Endothelial cell of umbilical vein (primary cell): ENCODE measurements around the gene KCNB1. TPM values are rescaled to one million over a fixed set of nuclear protein-coding genes. Genes with fewer than 3 reads are reported as not detected.

Experiments used
- BruUV-seq: library from RNA; stranded (reverse); fragments of 400-500 nt; replicated peaks from 2 replicates; lab custom pipeline; 2021; lab: Mats Ljungman, UMichigan
- CTCF ChIA-PET: fragments of 300-600, 350-600 bp; sonication (Branson Sonifier 250); formaldehyde crosslinking; loops from one replicate; lab custom pipeline; 2021; ENCODE audit warnings: antibody characterized with exemption, inconsistent platforms; lab: Charles Lee
- POLR2A ChIA-PET: fragments of 300-600, 350-600 bp; sonication (Branson Sonifier 250); formaldehyde crosslinking; loops from one replicate; lab custom pipeline; 2021; ENCODE audit warnings: antibody characterized with exemption, inconsistent platforms; lab: Charles Lee
- DNase-seq: peaks from one replicate; pipeline ENCODE4 v3.0.0-alpha.2; 2011; ENCODE audit warnings: low read depth, low spot score
- FAIRE-seq: peaks from 2 replicates; lab custom pipeline; 2011; peaks lifted over from hg19 to GRCh38; lab: Jason Lieb, UNC
- H2AFZ ChIP-seq: 2 replicates; pipeline ENCODE4 v1.6.0; 2012; ENCODE audit warnings: low read depth, low read length, control low read depth, inconsistent platforms
- H3K27ac ChIP-seq: 2 replicates; pipeline ENCODE4 v1.5.1; 2011; ENCODE audit warnings: low read depth, mild to moderate bottlenecking, control low read depth, low read length, moderate library complexity; ENCODE audit not compliant: insufficient read depth
- H3K27me3 ChIP-seq, 2 experiments: 2 replicates each; pipeline versions ENCODE4 v1.6.0 to v1.6.1; 2011; ENCODE audit warnings: low read length in 2 of 2, mixed read lengths in 1 of 2; ENCODE audit not compliant: control insufficient read depth in 2 of 2, insufficient read depth in 2 of 2
- H3K36me3 ChIP-seq, 2 experiments: 2 replicates in 1 of 2; 3 replicates in 1 of 2; pipeline ENCODE4 v1.5.1; 2011; ENCODE audit warnings: low read length in 2 of 2, mild to moderate bottlenecking in 1 of 2, moderate library complexity in 1 of 2; ENCODE audit not compliant: control insufficient read depth in 2 of 2, insufficient read depth in 2 of 2; ENCODE audit errors: extremely low read depth in 1 of 2
- H3K4me1 ChIP-seq: 3 replicates; pipeline ENCODE4 v1.5.1; 2011; ENCODE audit warnings: mild to moderate bottlenecking, low read length; ENCODE audit not compliant: control insufficient read depth, insufficient read depth; ENCODE audit errors: extremely low read depth
- H3K4me2 ChIP-seq: 2 replicates; pipeline ENCODE4 v1.6.1; 2011; ENCODE audit warnings: low read length, control low read depth, mixed read lengths; ENCODE audit not compliant: insufficient read depth
- H3K4me3 ChIP-seq, 3 experiments: fragments of 200-600 bp in 1 of 3; sonication (generic), shearing (Covaris generic) in 1 of 3; replicated peaks in 1 of 3; 2 replicates each; pipeline ENCODE4 v1.5.1; 2011 to 2016; ENCODE audit warnings: control low read depth in 3 of 3, low read length in 3 of 3, mild to moderate bottlenecking in 2 of 3, inconsistent platforms in 1 of 3, low read depth in 1 of 3, moderate library complexity in 1 of 3; ENCODE audit not compliant: insufficient read depth in 1 of 3
- H3K79me2 ChIP-seq: 2 replicates; pipeline ENCODE4 v1.6.0; 2012; ENCODE audit warnings: low read length, inconsistent platforms; ENCODE audit not compliant: control insufficient read depth, insufficient read depth
- H3K9ac ChIP-seq: replicated peaks from 2 replicates; pipeline ENCODE3; 2011; ENCODE audit warnings: low read length, control low read depth; ENCODE audit not compliant: insufficient read depth; ENCODE audit errors: extremely low read depth
- H3K9me1 ChIP-seq: replicated peaks from 3 replicates; pipeline ENCODE4 v1.6.0; 2011; ENCODE audit warnings: mild to moderate bottlenecking, low read length; ENCODE audit not compliant: control insufficient read depth, insufficient read depth; ENCODE audit errors: extremely low read depth
- H3K9me3 ChIP-seq: replicated peaks from 2 replicates; pipeline ENCODE4 v1.5.1; 2012; ENCODE audit warnings: low read length, inconsistent platforms; ENCODE audit not compliant: control insufficient read depth, insufficient read depth
- H4K20me1 ChIP-seq: replicated peaks from 2 replicates; pipeline ENCODE3; 2011; ENCODE audit warnings: mild to moderate bottlenecking, low read length; ENCODE audit not compliant: control insufficient read depth, insufficient read depth; ENCODE audit errors: extremely low read depth
- CTCF ChIP-seq, 2 donors: IDR thresholded peaks; 1 replicate in 1 of 2; 2 replicates in 1 of 2; pipeline ENCODE4 v1.5.1; 2011; ENCODE audit warnings: low read length in 2 of 2, mild to moderate bottlenecking in 2 of 2, moderate library complexity in 2 of 2, control low read depth in 1 of 2, inconsistent platforms in 1 of 2, low read depth in 1 of 2; ENCODE audit not compliant: insufficient read depth in 1 of 2; ENCODE audit errors: extremely low read depth in 1 of 2
- EZH2 ChIP-seq: IDR thresholded peaks from 2 replicates; pipeline ENCODE4 v1.6.1; 2012; ENCODE audit warnings: borderline replicate concordance, low read depth, mild to moderate bottlenecking, moderate library complexity, low read length, inconsistent platforms; ENCODE audit not compliant: severe bottlenecking
- FOS ChIP-seq: IDR thresholded peaks from 2 replicates; pipeline ENCODE4 v1.6.1; 2011; ENCODE audit warnings: mild to moderate bottlenecking, low read length, moderate library complexity, borderline replicate concordance; ENCODE audit not compliant: insufficient read depth
- GATA2 ChIP-seq: IDR thresholded peaks from 2 replicates; pipeline ENCODE4 v1.7.0; 2011; ENCODE audit warnings: low read depth, mild to moderate bottlenecking, moderate library complexity, mixed read lengths, low read length; ENCODE audit not compliant: insufficient read length, insufficient read depth
- JUN ChIP-seq: IDR thresholded peaks from 2 replicates; pipeline ENCODE4 v1.6.1; 2011; ENCODE audit warnings: borderline replicate concordance, low read depth; ENCODE audit not compliant: insufficient read length, insufficient read depth
- MYC ChIP-seq: IDR thresholded peaks from one replicate; pipeline ENCODE4 v1.6.1; 2011; ENCODE audit warnings: mild to moderate bottlenecking, low read depth, low read length
- POLR2A ChIP-seq: IDR thresholded peaks from 2 replicates; pipeline ENCODE4 v1.6.1; 2012; ENCODE audit warnings: low read depth, mild to moderate bottlenecking, control low read depth, low read length
- POLR2AphosphoS5 ChIP-seq: IDR thresholded peaks from 2 replicates; pipeline ENCODE4 v1.6.1; 2012; ENCODE audit warnings: low read depth, mild to moderate bottlenecking, control low read depth, low read length, moderate library complexity; ENCODE audit not compliant: insufficient read depth
- dilution Hi-C: fragments of 300-500 bp; cut with MboI; formaldehyde crosslinking; loops from one replicate; pipeline ENCODE4 v1.15.0; 2019; ENCODE audit warnings: low sequenced_read_pairs; ENCODE audit not compliant: extremely low pct_ligation_motif_present
- intact Hi-C: fragments of 100-400 bp; cut with micrococcal nuclease; formaldehyde crosslinking; loops from one replicate; pipeline ENCODE4 v1.10.0; 2022
- polyA plus RNA-seq, 4 experiments: library from polyadenylated mRNA; depleted of rRNA in 3 of 4; stranded (reverse) in 3 of 4; unstranded in 1 of 4; fragments of >200 nt; gene quantifications; 2 replicates each; pipeline versions ENCODE4 v1.2.1 to v1.2.3, GENCODE V29; 2011 to 2012; ENCODE audit warnings: missing spikeins in 1 of 4
- total RNA-seq: library from RNA; stranded (reverse); gene quantifications from 2 replicates; pipeline ENCODE4 v1.2.3, GENCODE V29; 2021
- TF ChIP-seq, protein P1 (sequence below): IDR thresholded peaks from 2 replicates; pipeline ENCODE4 v1.6.1; 2011; ENCODE audit not compliant: insufficient read depth, insufficient read length

Gene KCNB1
- total and polyA plus RNA-seq, 2 donors (not counting 3 experiments of a cell fraction or from before 2014, with no cell fraction given): not detected

GRCh38 chr20:49513009-49513408 lies 30.5 kb upstream of the KCNB1 start:
- ChIA-PET CTCF (interaction anchor here (1.2 kb wide), 1 partner anchor 25 kb away, joined by 3 read pairs; no protein-coding TSS in a partner anchor), POLR2A (no interaction called here)
- no peaks in the 10 kb centered on the region for H3K79me2 ChIP-seq
- no peaks in the 10 kb centered on the region for H3K9me1 ChIP-seq
- H3K9ac ChIP-seq: no peak overlapping the region
- no peak overlapping the region for H3K4me2 ChIP-seq
- dilution Hi-C loops (no loop called here), intact Hi-C loops (no loop called here)
- H3K36me3 ChIP-seq: no peaks in the 10 kb centered on the region
- H3K4me3 ChIP-seq: no peak overlapping the region
- no peak overlapping the region for H2AFZ ChIP-seq
- no peak overlapping the region for H3K27ac ChIP-seq
- BruUV-seq: no TSS peak
- no peaks in the 10 kb centered on the region for H3K9me3 ChIP-seq
- FAIRE-seq (no peak), DNase-seq (no peak)
- no peaks in the 10 kb centered on the region for H4K20me1 ChIP-seq
- H3K4me1 ChIP-seq: no peaks in the 10 kb centered on the region
- TF ChIP-seq FOS (no peak), POLR2A (no peak), CTCF (IDR thresholded peaks at IDR 0.05; ENCODE audit: extremely low read depth in 1 of 2, insufficient read depth in 1 of 2, low read depth in 1 of 2, low read length in 2 of 2) (no peak), POLR2AphosphoS5 (no peak), JUN (no peak), GATA2 (no peak), MYC (no peak), EZH2 (no peak)
- TF ChIP-seq, protein P1, sequence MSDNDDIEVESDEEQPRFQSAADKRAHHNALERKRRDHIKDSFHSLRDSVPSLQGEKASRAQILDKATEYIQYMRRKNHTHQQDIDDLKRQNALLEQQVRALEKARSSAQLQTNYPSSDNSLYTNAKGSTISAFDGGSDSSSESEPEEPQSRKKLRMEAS: no peak
- peaks cover 0 to 3% of the 10 kb centered on the region in 2 experiments for H3K27me3 ChIP-seq
